ENCODE results near the gene DNAJC5. TPM values are rescaled to one million over a fixed set of nuclear protein-coding genes. Genes with fewer than 3 reads are reported as not detected.

Gene DNAJC5
- total and polyA plus RNA-seq, 2 donors: 18.7 to 31.8 TPM

DNA sequence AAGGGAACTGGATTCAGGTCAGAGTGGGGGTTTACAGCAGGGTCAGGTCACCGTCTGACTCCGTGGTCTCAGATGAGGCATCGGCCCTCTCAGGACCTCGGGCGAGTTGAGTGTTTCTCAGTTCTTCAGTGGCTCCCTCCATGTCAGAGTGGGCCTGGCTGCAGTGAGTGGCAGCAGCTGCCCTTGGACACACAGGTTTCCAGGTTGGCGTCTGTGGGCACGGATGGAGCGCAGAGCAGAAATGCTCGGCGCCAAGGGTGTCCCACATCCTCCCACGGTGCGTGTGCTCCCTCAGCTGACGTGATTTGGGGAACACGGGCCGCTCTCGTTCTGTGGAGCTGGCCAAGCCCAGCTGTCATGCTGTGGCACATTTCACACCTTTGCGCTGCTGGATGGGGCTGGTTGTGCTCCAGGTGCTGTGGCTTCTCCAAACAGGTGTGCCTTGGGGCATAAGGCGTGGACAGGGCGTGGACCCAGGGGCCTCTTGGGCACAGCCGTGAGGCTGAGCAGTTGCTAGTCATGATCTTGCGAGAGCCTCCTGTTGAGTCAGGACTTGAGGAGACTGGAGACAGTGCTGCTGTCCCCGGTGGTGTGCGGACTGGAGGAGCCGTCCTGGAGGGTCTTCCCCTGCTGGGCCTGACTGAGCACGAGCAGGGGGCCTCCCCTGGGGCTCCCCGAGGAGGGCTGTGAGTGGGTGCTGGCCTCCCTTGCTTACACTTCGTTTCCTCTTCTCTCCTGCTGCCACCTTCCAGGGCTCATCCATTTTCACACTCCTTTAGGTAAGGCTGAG lies 9.5 kb upstream of the DNAJC5 start:
- Histone ChIP-seq H3K36me3 (ENCODE audit: insufficient read depth) (peaks cover 3% of the 10 kb centered on the region), H3K27ac (ENCODE audit: low read depth) (no peak overlapping the region), H3K4me1 (ENCODE audit: insufficient read depth) (no peaks in the 10 kb centered on the region), H3K4me3 (ENCODE audit: low read depth, low read length) (no peak overlapping the region)
- 89% methylated on average over 27 of the region's 27 CpGs for WGBS
- no peak for DNase-seq (ENCODE audit: extremely low spot score)

DNA sequence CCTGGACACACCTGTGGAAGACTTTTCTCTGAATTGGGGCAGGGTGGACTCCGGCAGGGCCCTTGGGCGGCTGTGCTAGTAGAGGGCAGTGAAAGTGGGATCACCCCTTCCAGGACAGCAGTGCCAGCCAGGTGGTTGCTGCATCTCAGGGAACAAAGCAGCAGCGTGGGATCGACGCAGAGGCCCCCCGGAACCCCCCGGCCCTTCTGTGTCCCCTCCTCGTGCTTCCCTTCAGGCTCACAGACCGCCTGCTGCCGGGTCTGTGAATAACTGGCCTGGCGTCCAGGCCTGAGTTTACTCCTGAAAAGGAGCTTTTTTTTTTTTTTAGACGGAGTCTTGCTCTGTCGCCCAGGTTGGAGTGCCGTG lies 8.9 kb upstream of the DNAJC5 start:
- no peak overlapping the region for H3K4me3 ChIP-seq (ENCODE audit: low read depth, low read length)
- WGBS: 90% methylated on average over 14 of the region's 14 CpGs
- no peak for DNase-seq (ENCODE audit: extremely low spot score)
- H3K27ac ChIP-seq (ENCODE audit: low read depth): no peak overlapping the region
- H3K36me3 ChIP-seq (ENCODE audit: insufficient read depth): peaks cover 3% of the 10 kb centered on the region
- H3K4me1 ChIP-seq (ENCODE audit: insufficient read depth): no peaks in the 10 kb centered on the region

DNA sequence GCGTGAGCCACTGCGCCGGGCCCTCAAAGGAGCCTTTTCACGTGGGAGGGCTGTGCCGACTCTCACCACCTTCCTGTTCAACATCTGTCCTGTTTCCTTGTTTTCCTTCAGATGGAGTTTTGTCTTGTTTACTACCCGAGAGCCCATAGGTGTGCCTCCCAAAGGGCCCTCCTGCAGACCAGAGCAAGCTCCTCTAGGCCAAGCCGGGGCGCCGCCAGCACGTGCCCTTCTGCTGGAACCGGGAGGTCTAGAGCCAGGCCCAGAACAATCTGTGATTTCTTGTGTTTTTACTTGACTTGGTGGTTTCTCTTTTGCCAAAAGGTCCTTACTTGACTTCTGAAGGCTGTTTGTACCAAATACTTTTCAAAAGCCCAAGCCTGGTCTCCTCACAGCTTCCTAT lies 8.0 kb upstream of the DNAJC5 start:
- Histone ChIP-seq H3K36me3 (ENCODE audit: insufficient read depth) (peaks cover 3% of the 10 kb centered on the region), H3K27ac (ENCODE audit: low read depth) (no peak overlapping the region), H3K4me3 (ENCODE audit: low read depth, low read length) (no peak overlapping the region), H3K4me1 (ENCODE audit: insufficient read depth) (no peaks in the 10 kb centered on the region)
- WGBS: 93% methylated on average over 11 of the region's 11 CpGs
- no peak for DNase-seq (ENCODE audit: extremely low spot score)

DNA sequence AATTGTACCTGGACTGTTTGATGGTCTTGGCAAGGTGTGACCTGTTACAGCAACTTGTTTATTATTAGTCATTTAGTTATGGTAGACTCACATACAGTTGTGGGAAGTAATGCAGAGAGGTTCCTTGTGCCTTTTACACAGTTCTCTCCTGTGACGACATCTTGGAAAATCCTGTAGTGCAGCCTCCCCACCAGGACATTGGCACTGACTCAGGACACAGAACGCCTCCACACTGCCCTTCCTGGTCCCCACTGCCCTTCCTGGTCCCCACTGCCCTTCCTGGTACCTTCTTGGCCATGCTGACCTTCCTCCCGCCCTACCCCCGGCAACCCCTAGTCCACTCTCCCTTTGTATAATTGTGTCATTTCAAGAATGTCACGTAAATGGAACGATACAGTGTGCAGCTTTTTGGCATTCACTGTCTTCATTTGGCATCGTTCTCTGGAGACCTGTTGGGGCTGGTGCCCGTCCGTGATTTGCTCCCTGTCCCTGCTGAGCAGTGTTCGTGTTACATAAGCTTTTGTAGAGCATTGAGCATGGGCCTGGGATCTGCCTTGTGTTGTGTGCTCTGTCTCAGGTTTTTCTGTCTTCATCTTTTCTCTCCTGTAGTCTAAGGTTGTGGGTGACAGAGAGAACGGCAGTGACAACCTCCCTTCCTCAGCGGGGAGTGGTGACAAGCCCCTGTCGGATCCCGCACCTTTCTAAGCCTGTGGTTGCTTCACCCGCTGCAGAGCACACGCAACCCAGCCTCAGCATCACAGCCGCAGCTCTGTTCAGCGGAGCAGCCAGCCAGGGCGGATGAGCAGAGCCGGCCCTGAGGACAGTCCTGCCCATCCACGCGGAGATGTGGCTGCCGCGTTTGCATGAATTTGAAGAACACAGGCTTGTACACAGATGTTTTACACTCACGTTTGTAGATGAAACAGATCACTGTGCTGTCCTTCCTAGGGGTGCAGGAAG lies 5.4 kb upstream of the DNAJC5 start:
- H3K27ac ChIP-seq (ENCODE audit: low read depth): no peak overlapping the region
- DNase-seq (ENCODE audit: extremely low spot score): no peak
- no peaks in the 10 kb centered on the region for H3K4me1 ChIP-seq (ENCODE audit: insufficient read depth)
- no peak overlapping the region for H3K4me3 ChIP-seq (ENCODE audit: low read depth, low read length)
- peaks cover 3% of the 10 kb centered on the region for H3K36me3 ChIP-seq (ENCODE audit: insufficient read depth)
- 88% methylated on average over 25 of the region's 25 CpGs for WGBS

DNA sequence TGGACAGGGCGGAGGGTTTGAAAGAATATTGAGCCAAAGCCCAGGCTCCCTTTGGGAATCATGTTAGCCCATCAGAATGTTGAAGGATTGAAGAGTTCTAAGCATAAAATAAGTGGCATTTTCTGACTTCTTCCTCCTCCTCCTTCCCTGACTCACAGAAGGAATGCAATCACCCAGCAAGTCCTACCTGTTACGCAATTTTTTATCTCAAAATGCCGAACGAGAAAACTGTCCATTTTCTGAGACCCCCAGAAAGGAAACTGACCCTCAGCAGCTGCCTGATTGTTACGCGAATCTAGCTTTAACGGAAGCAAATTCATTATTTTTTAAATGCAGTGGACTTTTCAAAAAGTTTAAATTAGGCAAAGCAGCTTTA lies 4.7 kb upstream of the DNAJC5 start:
- WGBS: 85% methylated on average over 7 of the region's 7 CpGs
- DNase-seq (ENCODE audit: extremely low spot score): no peak
- no peaks in the 10 kb centered on the region for H3K4me1 ChIP-seq (ENCODE audit: insufficient read depth)
- peaks cover 3% of the 10 kb centered on the region for H3K36me3 ChIP-seq (ENCODE audit: insufficient read depth)
- H3K4me3 ChIP-seq (ENCODE audit: low read depth, low read length): no peak overlapping the region
- H3K27ac ChIP-seq (ENCODE audit: low read depth): no peak overlapping the region

DNA sequence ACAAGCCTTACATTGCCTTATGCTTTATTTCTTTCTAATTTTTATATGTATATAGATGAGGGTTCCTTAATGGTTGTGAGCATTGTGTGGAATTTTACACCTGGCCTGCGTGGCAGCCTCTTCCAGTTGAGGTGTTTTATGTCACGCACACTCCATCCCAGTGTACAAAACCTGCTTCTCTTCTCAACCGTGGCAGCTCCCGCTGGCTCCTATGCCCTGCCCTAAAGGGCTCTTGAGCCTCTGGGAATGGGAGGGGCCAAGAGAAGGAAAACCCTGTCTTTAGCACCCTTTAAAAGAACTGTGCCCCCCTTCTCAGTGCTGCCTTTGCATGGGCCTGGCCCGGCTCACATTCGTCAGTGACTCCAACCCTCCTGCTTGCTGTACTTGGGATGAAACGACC lies 4.3 kb upstream of the DNAJC5 start:
- no peaks in the 10 kb centered on the region for H3K4me1 ChIP-seq (ENCODE audit: insufficient read depth)

DNA sequence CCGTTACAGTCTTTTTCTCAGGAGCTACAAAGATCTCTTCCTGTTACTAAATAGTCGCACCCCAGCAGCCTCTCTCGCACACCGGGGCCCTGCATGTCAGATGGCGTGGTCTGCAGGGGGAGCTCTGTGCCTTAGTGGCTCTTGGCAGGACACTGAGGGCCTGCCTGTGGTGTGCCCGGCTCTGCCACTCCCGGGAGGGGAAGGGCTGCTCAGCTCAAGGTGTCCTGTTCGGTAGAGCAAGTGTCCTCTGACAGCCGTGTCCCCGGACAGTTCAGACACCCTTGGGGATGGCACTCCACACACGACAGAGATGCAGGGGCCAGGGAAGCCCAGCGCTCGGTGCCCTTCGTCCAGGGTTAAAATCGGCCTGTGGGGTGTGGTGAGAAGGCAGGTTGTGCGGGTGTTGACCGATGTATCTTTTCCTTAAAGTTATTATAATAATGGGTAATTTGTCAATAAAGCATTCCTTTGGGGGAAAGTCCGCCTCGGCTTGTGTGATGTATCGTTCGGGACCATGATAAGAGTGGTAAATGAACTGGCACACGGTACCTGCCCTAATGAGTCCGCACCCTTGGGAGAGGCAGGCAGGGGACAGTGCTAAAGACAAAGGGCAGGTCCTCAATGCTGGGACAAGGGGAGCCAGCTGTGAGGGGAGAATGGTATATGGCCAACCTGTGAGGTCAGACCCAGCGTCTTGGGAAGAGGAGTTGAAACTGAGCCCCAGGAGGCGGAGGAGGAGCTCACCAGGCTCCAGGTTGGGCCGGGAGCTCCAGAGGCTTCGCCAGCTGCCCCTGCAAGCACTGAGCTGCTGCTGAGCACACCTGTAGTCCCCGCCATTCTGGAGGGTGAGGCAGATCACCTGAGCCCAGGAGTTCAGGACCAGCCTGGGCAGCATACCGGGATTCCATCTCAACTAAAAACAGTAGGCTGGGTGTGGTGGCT lies 3.6 kb upstream of the DNAJC5 start:
- DNase-seq (ENCODE audit: extremely low spot score): no peak
- WGBS: 91% methylated on average over 29 of the region's 29 CpGs
- H3K36me3 ChIP-seq (ENCODE audit: insufficient read depth): peaks cover 3% of the 10 kb centered on the region
- H3K4me1 ChIP-seq (ENCODE audit: insufficient read depth): no peaks in the 10 kb centered on the region
- H3K27ac ChIP-seq (ENCODE audit: low read depth): no peak overlapping the region
- no peak overlapping the region for H3K4me3 ChIP-seq (ENCODE audit: low read depth, low read length)

More for the DNA sequence above, 4.3 kb upstream of the DNAJC5 start:
- DNase-seq (ENCODE audit: extremely low spot score): no peak
- WGBS: 87% methylated on average over 7 of the region's 7 CpGs
- Histone ChIP-seq H3K4me3 (ENCODE audit: low read depth, low read length) (no peak overlapping the region), H3K27ac (ENCODE audit: low read depth) (no peak overlapping the region), H3K36me3 (ENCODE audit: insufficient read depth) (peaks cover 3% of the 10 kb centered on the region)

DNA sequence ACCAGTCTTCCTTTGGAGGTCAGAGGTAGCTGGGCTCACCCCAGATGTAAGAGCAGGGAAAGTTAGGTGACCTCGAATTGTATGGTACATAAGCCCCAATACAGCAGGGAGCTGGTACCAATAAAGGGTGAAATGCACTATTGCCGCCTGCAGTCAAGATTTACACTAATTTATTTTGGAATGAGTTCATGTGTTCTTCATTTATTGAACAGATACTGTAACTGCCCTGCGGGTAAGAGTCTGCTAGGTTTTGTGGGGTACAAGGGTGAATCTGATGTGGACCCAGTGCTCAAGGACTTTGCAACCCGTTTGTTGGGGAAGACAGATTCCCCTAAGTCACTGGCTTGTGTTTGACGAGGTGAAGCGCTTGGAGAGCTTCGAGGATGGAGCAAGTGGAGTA lies 2.5 kb upstream of the DNAJC5 start:
- peaks cover 3% of the 10 kb centered on the region for H3K36me3 ChIP-seq (ENCODE audit: insufficient read depth)
- H3K27ac ChIP-seq (ENCODE audit: low read depth): no peak overlapping the region
- WGBS: 85% methylated on average over 7 of the region's 7 CpGs
- peaks cover 3% of the 10 kb centered on the region for H3K4me1 ChIP-seq (ENCODE audit: insufficient read depth)
- DNase-seq (ENCODE audit: extremely low spot score): no peak
- H3K4me3 ChIP-seq (ENCODE audit: low read depth, low read length): no peak overlapping the region

DNA sequence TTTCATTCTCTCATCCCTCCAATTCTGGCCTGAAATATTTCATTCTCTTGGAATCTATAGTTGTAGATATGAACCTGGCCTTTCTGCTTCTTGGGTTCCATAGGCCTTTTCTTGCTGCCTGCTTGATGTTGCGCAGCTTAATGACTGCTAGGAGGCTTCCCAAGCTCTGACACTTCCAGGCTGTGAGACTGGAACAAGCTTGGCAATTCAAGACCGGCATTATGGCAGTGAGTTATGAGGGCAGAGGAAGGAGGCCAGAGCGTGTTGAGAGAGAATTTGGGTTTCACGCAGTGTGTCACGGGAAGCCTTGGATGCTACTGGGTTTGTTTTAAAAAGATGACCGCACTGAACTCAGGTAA lies 948 bp upstream of the DNAJC5 start:
- H3K27ac ChIP-seq (ENCODE audit: low read depth): no peak overlapping the region
- 20% methylated on average over 6 of the region's 6 CpGs for WGBS
- peaks cover 3% of the 10 kb centered on the region for H3K4me1 ChIP-seq (ENCODE audit: insufficient read depth)
- H3K36me3 ChIP-seq (ENCODE audit: insufficient read depth): no peaks in the 10 kb centered on the region
- no peak overlapping the region for H3K4me3 ChIP-seq (ENCODE audit: low read depth, low read length)
- DNase-seq (ENCODE audit: extremely low spot score): no peak

DNA sequence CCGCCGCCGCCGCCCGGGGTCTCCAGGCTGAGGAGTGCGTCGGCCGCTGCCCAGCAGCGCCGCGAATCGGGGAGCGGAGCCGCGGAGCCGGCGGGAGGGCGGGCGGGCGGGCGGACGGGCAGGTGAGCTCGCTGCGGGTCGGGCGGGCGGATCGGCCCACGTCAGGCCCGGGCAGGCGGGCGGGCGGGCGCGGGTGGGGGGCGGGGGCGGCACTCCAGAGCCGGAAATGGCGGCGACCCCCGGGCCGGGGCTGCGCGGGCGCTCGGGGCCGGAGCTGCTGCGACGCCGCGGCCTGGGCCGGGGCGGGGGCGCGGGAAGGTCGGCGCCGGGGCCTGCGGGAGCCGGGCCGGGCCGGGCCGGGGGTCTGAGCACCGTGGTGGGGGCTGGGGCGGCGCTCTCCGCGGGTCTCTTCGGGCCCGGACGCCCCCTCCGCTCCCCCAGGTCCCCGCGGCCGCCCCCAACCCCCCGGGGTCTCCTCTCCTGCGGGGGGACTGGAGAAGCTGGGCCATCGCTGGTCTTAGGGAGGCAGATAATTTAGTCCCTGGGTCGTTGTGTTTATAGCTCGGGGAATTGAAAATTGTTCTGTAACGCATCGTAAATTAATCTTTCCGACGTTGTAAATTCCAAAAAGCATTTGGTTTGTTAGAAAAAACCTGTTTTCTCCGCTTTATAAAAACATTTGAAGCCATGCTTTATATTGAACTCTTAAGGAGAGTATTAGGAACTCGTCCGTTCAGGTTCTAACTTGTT lies 451 bp downstream of the DNAJC5 start:
- Histone ChIP-seq H3K36me3 (ENCODE audit: insufficient read depth) (no peaks in the 10 kb centered on the region), H3K4me3 (ENCODE audit: low read depth, low read length) (peak overlapping the region; percentile 97), H3K4me1 (ENCODE audit: insufficient read depth) (peaks cover 3% of the 10 kb centered on the region), H3K27ac (ENCODE audit: low read depth) (no peak overlapping the region)
- WGBS: 1% methylated on average over 85 of the region's 87 CpGs
- DNase-seq (ENCODE audit: extremely low spot score): no peak

DNA sequence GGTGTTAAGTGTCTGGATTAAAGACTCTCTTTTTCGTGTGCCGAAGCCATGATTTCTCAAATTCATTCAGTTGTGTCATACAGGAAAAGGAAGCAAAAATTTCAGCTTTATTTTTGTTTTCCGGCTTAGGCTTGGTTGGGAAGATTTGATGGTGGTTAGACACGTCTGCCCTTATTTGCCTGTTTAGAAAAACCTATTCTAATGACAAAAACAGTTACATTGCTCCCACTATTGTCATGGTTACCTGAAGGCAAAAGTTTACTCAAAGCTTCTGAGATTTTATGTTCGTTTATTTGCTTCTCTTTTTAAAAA lies 982 bp downstream of the DNAJC5 start:
- peak overlapping the region; percentile 97 for H3K4me3 ChIP-seq (ENCODE audit: low read depth, low read length)
- no peaks in the 10 kb centered on the region for H3K36me3 ChIP-seq (ENCODE audit: insufficient read depth)
- WGBS: 1% methylated on average over 5 of the region's 5 CpGs
- H3K27ac ChIP-seq (ENCODE audit: low read depth): no peak overlapping the region
- peaks cover 3% of the 10 kb centered on the region for H3K4me1 ChIP-seq (ENCODE audit: insufficient read depth)
- DNase-seq (ENCODE audit: extremely low spot score): peak; percentile 37

DNA sequence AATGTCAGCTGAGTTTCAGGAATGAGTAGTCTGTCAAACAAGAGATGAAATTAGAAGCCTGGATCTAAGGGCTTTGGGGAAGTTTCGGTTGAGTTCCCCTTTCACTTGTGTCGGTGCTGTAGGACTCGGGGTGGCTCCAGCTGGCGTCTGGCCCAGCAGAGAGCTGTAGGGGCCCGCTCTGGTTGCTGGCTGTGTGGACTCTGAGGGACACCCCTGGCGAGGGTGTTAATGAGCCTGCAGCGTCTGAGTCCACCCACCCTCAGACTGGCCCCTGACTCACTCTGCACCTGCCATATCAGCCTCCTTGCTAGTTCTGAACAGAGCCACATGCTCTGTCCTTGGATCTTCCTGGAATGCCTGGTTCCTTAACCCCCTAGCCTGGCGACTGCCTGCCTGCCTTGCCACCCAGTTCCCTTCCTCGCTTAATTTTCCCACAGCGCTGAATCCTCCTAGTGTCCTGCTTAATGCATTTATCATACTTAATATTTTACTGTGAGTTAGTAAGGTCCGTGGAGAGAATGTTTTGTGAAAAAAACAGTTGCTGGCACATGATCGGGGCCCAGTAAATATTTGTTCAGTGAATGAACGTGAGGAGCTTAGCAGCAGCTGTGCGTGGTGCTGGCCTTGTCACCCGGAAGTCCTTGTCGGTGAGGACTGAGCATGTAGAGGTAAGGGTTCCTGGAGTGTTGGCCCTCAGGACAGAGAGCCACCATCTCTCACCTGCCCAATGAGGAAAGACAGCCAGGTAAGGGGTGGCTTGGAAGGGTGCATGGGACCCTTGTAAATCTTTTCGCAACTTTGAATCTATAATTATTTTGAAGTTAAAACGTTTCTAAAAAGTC lies 1.6 kb downstream of the DNAJC5 start:
- DNase-seq (ENCODE audit: extremely low spot score): no peak
- peak overlapping the region; percentile 81 for H3K27ac ChIP-seq (ENCODE audit: low read depth)

More for the DNA sequence above, 1.6 kb downstream of the DNAJC5 start:
- Histone ChIP-seq H3K36me3 (ENCODE audit: insufficient read depth) (no peaks in the 10 kb centered on the region), H3K4me1 (ENCODE audit: insufficient read depth) (peaks cover 3% of the 10 kb centered on the region), H3K4me3 (ENCODE audit: low read depth, low read length) (peak overlapping the region; percentile 97)
- WGBS: 13% methylated on average over 18 of the region's 18 CpGs
